Measurements from ENCODE around the gene PI4KA. TPM values are rescaled to one million over a fixed set of nuclear protein-coding genes. Genes with fewer than 3 reads are reported as not detected.
"Not testable (repeated sequence)": the region's sequence is repeated elsewhere in the genome, so short reads cannot be mapped to it uniquely, and the experiment has no call there.

The PI4KA gene
- total RNA-seq, 4 donors from 2014 or later, result 44.7 to 136 (median 67.7) TPM

DNA sequence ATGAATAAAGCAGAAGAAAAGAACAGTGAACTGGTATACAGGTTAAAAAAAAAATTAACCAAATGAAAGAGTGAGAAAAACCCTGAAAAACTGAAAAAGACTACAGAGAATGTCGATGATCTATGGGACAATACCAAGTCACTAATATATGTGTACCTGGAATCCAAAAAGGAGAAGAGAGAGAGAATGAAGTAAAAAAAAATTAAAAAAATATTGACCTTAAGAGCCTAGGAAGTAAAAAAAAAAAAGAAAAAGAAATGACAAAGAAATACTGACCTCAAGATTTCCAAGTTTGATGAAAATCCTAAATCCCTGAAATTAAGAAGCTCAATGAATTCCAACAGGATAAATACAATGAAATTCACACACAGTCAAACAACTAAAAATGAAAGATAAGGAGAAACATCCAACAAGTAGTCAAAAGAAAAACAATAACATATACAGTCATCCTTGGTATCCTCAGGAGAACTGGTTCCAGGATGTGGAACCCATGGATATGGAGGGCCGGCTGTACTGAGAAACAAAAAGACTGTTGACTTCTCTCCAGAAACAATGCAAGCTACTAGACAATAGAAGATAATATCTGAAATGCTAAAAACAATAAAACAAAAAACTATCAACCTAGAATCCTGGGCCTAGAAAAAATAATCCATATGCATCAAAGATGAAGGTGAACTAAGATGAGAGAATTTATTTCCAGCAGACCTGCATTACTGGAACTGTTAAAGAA, 118.2 kb downstream of the PI4KA start:
- H3K4me1 ChIP-seq, result no peaks in the 10 kb centered on the region
- no peaks in the 10 kb centered on the region for H3K27me3 ChIP-seq
- H3K9me3 ChIP-seq, result no peaks in the 10 kb centered on the region
- no peak for DNase-seq (ENCODE audit: low spot score in 2 of 2)
- H3K36me3 ChIP-seq, result peaks cover 53% of the 10 kb centered on the region
- H3K4me3 ChIP-seq, result no peak overlapping the region
- H3K27ac ChIP-seq, result no peak overlapping the region
- 91% methylated on average over 2 of the region's 2 CpGs for WGBS
- TF ChIP-seq POLR2A (IDR thresholded peaks at IDR 0.05) (no peak), POLR2AphosphoS5 (IDR thresholded peaks at IDR 0.05) (no peak), EP300 (IDR thresholded peaks at IDR 0.05) (no peak)
- TF ChIP-seq, protein P1, sequence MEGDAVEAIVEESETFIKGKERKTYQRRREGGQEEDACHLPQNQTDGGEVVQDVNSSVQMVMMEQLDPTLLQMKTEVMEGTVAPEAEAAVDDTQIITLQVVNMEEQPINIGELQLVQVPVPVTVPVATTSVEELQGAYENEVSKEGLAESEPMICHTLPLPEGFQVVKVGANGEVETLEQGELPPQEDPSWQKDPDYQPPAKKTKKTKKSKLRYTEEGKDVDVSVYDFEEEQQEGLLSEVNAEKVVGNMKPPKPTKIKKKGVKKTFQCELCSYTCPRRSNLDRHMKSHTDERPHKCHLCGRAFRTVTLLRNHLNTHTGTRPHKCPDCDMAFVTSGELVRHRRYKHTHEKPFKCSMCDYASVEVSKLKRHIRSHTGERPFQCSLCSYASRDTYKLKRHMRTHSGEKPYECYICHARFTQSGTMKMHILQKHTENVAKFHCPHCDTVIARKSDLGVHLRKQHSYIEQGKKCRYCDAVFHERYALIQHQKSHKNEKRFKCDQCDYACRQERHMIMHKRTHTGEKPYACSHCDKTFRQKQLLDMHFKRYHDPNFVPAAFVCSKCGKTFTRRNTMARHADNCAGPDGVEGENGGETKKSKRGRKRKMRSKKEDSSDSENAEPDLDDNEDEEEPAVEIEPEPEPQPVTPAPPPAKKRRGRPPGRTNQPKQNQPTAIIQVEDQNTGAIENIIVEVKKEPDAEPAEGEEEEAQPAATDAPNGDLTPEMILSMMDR (IDR thresholded peaks at IDR 0.05), result no peak

DNA sequence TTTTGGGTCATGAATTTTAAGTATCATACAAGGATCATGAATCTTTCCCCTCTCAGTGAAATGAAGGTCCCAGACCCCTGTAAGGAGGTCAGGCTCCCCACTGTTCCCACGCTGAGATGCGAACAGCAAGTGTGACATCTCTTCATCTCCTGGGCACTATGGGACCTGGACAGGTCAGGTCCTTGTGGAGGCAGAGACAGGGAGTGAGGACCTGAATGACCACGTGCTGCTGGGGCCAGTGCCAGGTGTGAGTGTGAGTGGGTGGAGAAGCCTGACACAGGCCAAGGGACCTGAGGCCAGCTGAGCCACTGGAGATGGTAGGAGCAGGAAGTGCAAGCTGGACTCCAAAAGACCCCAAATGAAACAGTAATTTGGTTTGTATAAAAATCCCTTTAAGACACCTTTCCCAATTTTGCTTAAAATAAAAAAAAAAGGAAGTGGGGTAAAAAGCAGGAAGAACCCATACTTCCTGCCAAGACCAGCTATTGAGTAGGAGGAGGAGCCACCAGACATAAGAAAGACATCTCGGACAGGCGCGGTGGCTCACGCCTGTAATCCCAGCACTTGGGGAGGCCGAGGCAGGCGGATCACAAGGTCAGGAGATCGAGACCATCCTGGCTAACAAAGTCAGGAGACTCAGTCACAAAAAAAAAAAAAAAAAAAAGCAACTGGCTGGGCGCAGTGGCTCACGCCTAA, 120.1 kb downstream of the PI4KA start:
- H3K27me3 ChIP-seq, result no peaks in the 10 kb centered on the region
- no peak for TF ChIP-seq POLR2AphosphoS5 (IDR thresholded peaks at IDR 0.05)
- TF ChIP-seq EP300 (IDR thresholded peaks at IDR 0.05), result no peak
- TF ChIP-seq, protein P1 (IDR thresholded peaks at IDR 0.05), result no peak
- TF ChIP-seq POLR2A (IDR thresholded peaks at IDR 0.05), result no peak
- H3K4me3 ChIP-seq, result no peak overlapping the region
- no peaks in the 10 kb centered on the region for H3K9me3 ChIP-seq
- H3K36me3 ChIP-seq, result peaks cover 37% of the 10 kb centered on the region
- no peaks in the 10 kb centered on the region for H3K4me1 ChIP-seq
- no peak for DNase-seq (ENCODE audit: low spot score in 2 of 2)
- no peak overlapping the region for H3K27ac ChIP-seq
- 85% methylated on average over 12 of the region's 12 CpGs for WGBS

DNA sequence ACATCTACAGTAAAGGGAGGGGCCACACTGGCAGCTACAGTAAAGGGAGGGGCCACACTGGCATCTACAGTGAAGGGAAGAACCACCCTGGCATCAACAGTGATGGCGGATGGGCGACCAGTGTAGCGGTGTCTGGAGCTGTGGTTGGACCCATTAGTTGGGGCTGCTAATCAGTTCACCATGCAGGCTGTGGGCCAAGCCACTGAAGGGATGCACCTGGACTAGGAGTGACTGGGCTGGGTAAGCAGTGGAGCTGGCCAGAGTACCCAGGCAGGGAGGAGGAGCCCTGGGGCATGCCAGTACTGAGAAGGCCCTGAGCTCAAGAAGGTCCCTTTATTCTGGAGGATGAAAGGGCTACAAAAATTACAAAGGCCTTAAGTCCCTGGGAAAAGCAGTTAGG, 121.7 kb downstream of the PI4KA start:
- H3K4me3 ChIP-seq, result not testable (repeated sequence)
- peaks cover 30% of the 10 kb centered on the region for H3K36me3 ChIP-seq

DNA sequence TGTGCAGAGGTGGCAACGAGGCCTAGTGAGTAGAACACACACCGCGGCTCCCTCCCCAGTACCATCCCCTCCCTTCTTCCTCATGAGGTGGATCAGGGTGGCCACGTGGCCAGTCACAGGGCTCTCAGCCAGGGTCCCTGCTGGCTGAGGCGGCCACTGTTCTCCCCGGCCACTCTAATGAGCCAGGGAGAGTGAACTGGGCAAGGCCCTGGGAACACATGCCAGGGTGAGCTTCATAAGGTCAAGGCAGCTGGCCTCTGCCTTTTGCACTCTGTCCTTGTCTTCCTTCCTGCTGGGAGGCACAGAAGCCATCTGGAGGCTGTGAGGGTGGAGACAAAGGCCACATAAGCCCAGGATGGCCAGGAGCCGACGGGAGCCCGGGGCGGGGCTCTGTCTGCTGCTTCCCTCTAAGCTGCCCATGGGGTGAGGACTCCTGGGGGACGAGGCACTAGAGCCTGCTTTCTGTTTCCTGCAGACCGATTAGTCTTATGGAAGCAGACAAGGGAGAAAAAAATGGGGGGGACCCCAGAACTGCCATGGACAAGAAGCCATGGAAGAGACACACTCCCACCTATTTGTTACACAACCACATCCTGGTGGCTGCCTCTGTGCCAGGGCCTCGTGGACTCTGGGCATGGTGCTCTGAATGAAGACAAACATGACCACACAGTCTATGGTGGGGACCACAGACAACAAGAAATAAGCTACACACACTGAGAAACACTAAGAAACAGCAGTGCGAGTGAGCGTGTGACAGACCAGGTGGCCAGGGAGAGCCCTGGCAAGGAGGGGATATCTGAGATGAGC, 123.1 kb downstream of the PI4KA start:
- not testable (repeated sequence) for H3K4me1 ChIP-seq; H3K27me3 ChIP-seq; H3K9me3 ChIP-seq; DNase-seq (ENCODE audit: low spot score in 2 of 2); H3K27ac ChIP-seq; H3K4me3 ChIP-seq
- peaks cover 28% of the 10 kb centered on the region for H3K36me3 ChIP-seq
- 79% methylated on average over 8 of the region's 15 CpGs for WGBS

More for the DNA sequence above, 121.7 kb downstream of the PI4KA start:
- not testable (repeated sequence) for H3K9me3 ChIP-seq; DNase-seq (ENCODE audit: low spot score in 2 of 2); H3K4me1 ChIP-seq; H3K27ac ChIP-seq; H3K27me3 ChIP-seq
- WGBS, result 72% methylated on average over 3 of the region's 3 CpGs

DNA sequence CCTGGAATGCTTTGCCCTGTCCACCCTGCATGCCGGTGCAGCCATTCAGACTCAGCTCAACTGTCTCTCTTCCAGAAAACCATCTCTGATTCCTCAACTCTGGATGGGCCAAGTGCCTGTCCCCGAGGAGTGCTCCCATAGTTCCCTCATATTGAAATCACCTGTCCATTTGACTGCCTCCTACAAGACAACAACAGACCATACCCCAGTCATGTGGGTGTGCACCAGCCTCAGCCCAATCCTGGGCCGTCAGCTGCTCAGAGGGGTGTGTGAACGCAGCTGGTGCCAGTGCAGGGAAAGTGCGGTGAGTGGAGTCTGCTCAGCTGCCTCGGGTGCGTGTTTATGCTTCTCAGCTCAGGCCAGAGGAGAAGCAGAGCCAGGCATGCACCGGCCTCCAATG, 126.2 kb downstream of the PI4KA start:
- not testable (repeated sequence) for H3K9me3 ChIP-seq; DNase-seq (ENCODE audit: low spot score in 2 of 2); H3K4me1 ChIP-seq; H3K27ac ChIP-seq; H3K27me3 ChIP-seq; H3K4me3 ChIP-seq
- WGBS, result 96% methylated on average over 2 of the region's 8 CpGs
- peaks cover 47% of the 10 kb centered on the region for H3K36me3 ChIP-seq

DNA sequence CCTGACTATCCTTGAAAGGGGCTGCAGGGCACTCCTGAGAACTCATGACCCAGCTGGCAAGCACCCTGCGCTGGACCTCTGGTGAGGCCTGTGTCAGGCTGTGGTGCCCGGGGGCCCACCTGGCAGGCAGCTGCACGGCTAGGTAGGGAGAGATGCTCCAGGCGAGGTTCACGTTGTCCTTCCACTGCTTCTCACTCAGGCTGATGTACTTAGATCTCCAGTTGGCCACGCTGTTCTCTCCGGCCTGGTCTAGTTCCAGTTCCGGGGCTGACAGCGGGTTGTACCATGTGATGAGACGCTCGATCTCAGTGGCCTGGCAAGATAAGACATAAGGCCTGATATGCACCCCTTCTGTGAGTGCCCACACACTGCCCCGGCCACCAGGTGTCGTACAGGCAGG, 129.4 kb downstream of the PI4KA start:
- Histone ChIP-seq H3K36me3 (peaks cover 79% of the 10 kb centered on the region), H3K4me1 (no peaks in the 10 kb centered on the region), H3K9me3 (no peaks in the 10 kb centered on the region), H3K27ac (no peak overlapping the region), H3K4me3 (no peak overlapping the region), H3K27me3 (no peaks in the 10 kb centered on the region)
- no peak for DNase-seq (ENCODE audit: low spot score in 2 of 2)
- TF ChIP-seq EP300 (IDR thresholded peaks at IDR 0.05), result no peak
- TF ChIP-seq POLR2AphosphoS5 (IDR thresholded peaks at IDR 0.05), result no peak
- TF ChIP-seq, protein P1 (IDR thresholded peaks at IDR 0.05), result no peak
- TF ChIP-seq POLR2A (IDR thresholded peaks at IDR 0.05), result no peak
- WGBS, result no CpG with 5 or more reads among the region's 13 CpGs
